Left ventricle myocardium inferior (tissue), 1 donor: ENCODE measurements around the gene FAM89A. TPM values are rescaled to one million over a fixed set of nuclear protein-coding genes. Genes with fewer than 3 reads are reported as not detected.

Experiments used
- DNase-seq: peaks from one replicate; pipeline ENCODE4 v3.0.0-alpha.2; 2020
- H3K27ac ChIP-seq: fragments of 200-600 bp; replicated peaks from 2 replicates; pipeline ENCODE4 v1.8.0; 2021
- H3K27me3 ChIP-seq: fragments of 200-600 bp; 2 replicates; pipeline ENCODE4 v1.8.0; 2021; ENCODE audit warnings: low read depth
- H3K36me3 ChIP-seq: fragments of 200-600 bp; 2 replicates; pipeline ENCODE4 v1.8.0; 2021
- H3K4me1 ChIP-seq: fragments of 200-600 bp; 2 replicates; pipeline ENCODE4 v1.8.0; 2021
- H3K4me3 ChIP-seq: fragments of 200-600 bp; 2 replicates; pipeline ENCODE4 v1.8.0; 2021; ENCODE audit warnings: mild to moderate bottlenecking, moderate library complexity
- H3K9me3 ChIP-seq: fragments of 200-600 bp; replicated peaks from 2 replicates; pipeline ENCODE4 v1.8.0; 2021
- CTCF ChIP-seq: fragments of 200-600 bp; IDR thresholded peaks from 2 replicates; pipeline ENCODE4 v1.8.0; 2021; ENCODE audit warnings: antibody characterized with exemption, mild to moderate bottlenecking, borderline replicate concordance
- intact Hi-C: fragments of 100-400 bp; cut with micrococcal nuclease; formaldehyde crosslinking; loops from one replicate; pipeline ENCODE4 v1.11.0; 2022
- total RNA-seq: library from RNA; stranded (reverse); fragmentation: NEBNext Ultra II Directional; extraction: Animal tissue kit (Norgen Biotek cat#: 25700); gene quantifications from one replicate; pipeline ENCODE4 v1.2.1, GENCODE V29; 2021
- donor health status: DM: no; HTN: yes; CAD: no; lungs with severe emphysema.

Gene FAM89A
- total RNA-seq, 1 donor from 2014 or later, result 6.5 TPM

DNA sequence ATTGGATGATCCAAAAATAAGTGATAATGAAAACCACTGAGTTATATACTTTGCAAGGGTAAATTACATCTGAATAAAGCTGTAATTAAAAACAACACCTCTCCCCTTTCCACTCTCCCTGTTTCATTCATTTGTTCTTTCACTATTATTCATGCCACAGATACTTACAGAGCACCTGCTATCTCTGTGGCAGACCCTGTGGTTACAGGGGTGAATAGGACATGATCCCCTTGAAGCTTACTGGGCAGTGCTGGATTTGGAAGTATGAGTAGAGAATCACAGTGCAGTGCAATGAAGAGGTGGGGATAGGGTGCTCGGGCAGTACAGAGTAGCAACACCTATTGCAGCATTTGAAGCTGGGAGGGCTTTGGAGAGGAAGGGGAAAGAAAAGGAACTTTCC lies 39.4 kb downstream of the FAM89A start:
- DNase-seq, result no peak
- Histone ChIP-seq H3K36me3 (peaks cover 72% of the 10 kb centered on the region), H3K27me3 (no peaks in the 10 kb centered on the region), H3K27ac (no peak overlapping the region), H3K4me3 (no peak overlapping the region), H3K4me1 (no peaks in the 10 kb centered on the region), H3K9me3 (peaks cover 26% of the 10 kb centered on the region)
- intact Hi-C loops, result no loop called here
- no peak for TF ChIP-seq CTCF

DNA sequence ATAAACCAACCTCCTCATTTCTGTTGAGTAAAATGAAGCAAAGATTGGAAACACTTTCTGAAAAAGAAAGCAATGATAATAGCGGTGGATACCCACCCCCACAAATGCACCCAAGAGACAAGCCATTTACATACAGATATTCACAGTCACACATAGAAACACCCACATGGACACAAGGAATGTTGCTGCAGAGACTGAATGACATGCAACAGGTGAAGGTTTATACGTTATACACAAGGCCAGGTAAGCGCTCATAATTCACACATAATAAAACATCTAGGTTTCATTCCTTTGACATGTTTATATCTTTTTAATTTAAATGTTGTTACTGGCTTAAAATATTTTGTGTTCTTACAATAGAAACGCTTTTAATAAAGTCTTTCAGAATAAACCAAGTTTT lies 39.9 kb downstream of the FAM89A start:
- intact Hi-C loops, result no loop called here
- Histone ChIP-seq H3K27ac (no peak overlapping the region), H3K9me3 (peaks cover 24% of the 10 kb centered on the region), H3K27me3 (no peaks in the 10 kb centered on the region), H3K4me1 (no peaks in the 10 kb centered on the region), H3K36me3 (peaks cover 73% of the 10 kb centered on the region), H3K4me3 (no peak overlapping the region)
- no peak for DNase-seq
- no peak for TF ChIP-seq CTCF

GRCh38 chr1:230994860-230995259 lies 45.2 kb downstream of the FAM89A start:
- no peaks in the 10 kb centered on the region for H3K27me3 ChIP-seq
- DNase-seq, result no peak
- no peak overlapping the region for H3K27ac ChIP-seq
- H3K4me1 ChIP-seq, result no peaks in the 10 kb centered on the region
- TF ChIP-seq CTCF, result no peak
- peaks cover 75% of the 10 kb centered on the region for H3K36me3 ChIP-seq
- no peak overlapping the region for H3K4me3 ChIP-seq
- no peaks in the 10 kb centered on the region for H3K9me3 ChIP-seq
- intact Hi-C loops, result no loop called here

DNA sequence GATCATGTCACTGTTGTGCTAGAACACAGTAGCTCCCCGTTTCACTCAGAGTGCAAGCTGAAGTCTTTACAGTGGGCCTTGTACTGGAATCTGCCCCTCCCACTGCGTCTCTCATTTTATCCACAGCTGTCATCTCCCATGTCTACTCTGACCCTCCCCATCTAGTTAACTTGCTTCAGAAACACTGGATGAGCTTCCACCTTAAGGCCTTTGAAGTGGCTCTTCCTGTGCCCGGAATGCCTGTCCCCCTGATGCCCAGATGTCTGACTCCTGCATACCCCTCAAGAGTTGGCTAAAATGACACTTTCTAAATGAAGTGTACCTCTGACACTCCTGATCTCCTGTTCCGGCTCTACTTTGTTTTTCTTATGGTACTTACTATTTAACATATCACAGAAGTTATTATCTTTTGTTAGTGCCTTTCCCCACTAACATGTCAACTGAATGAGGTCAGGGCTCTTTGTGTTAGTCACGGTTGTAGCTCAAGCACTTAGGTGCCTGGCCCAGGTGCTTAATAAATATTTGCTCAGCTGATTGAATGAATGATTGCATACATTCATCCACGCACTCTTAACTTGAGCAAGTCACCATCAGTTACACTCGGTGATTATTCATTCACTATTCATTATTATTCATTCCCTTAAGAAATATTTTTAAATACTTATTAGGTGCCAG lies 47.8 kb downstream of the FAM89A start:
- no peak for TF ChIP-seq CTCF
- H3K9me3 ChIP-seq, result no peaks in the 10 kb centered on the region
- peaks cover 58% of the 10 kb centered on the region for H3K36me3 ChIP-seq

GRCh38 chr1:230987448-230987847 lies 52.6 kb downstream of the FAM89A start:
- peaks cover 34% of the 10 kb centered on the region for H3K36me3 ChIP-seq
- no peak for TF ChIP-seq CTCF
- intact Hi-C loops, result no loop called here
- H3K4me3 ChIP-seq, result no peak overlapping the region
- H3K27ac ChIP-seq, result no peak overlapping the region
- no peak for DNase-seq
- H3K4me1 ChIP-seq, result no peaks in the 10 kb centered on the region
- no peaks in the 10 kb centered on the region for H3K9me3 ChIP-seq
- no peaks in the 10 kb centered on the region for H3K27me3 ChIP-seq

More for the DNA sequence above, 47.8 kb downstream of the FAM89A start:
- Histone ChIP-seq H3K4me1 (no peaks in the 10 kb centered on the region), H3K4me3 (no peak overlapping the region), H3K27ac (no peak overlapping the region), H3K27me3 (no peaks in the 10 kb centered on the region)
- no peak for DNase-seq
- intact Hi-C loops, result no loop called here
